AG04450 (cell line): ENCODE data around the gene GUCA2A. TPM values are rescaled to one million over a fixed set of nuclear protein-coding genes. Genes with fewer than 3 reads are reported as not detected.

Source experiments
- CTCF ChIA-PET: fragments of 300-600, 350-600 bp; formaldehyde crosslinking; extraction: SDS; loops from one replicate; lab custom pipeline; 2022; ENCODE audit warnings: antibody characterized with exemption, inconsistent platforms; lab: Charles Lee
- POLR2A ChIA-PET: fragments of 350-600 bp; formaldehyde crosslinking; extraction: SDS; loops from one replicate; lab custom pipeline; 2021; ENCODE audit warnings: antibody characterized with exemption, inconsistent platforms; lab: Yijun Ruan, JAX
- DNase-seq: peaks from one replicate; pipeline ENCODE4 v3.0.0-alpha.2; 2011; ENCODE audit warnings: low read depth, low spot score
- H3K27ac ChIP-seq: one replicate; pipeline ENCODE4 v1.5.1; 2012; ENCODE audit warnings: low read depth, low read length, control low read depth
- H3K27me3 ChIP-seq: one replicate; pipeline ENCODE4 v1.6.0; 2012; ENCODE audit warnings: low read length; ENCODE audit not compliant: control insufficient read depth, insufficient read depth
- H3K4me3 ChIP-seq: 2 replicates; pipeline ENCODE4 v1.5.1; 2011; ENCODE audit warnings: mild to moderate bottlenecking, low read depth, low read length, control low read depth
- H3K9me3 ChIP-seq: 2 replicates; pipeline ENCODE4 v1.5.1; 2012; ENCODE audit warnings: low read length; ENCODE audit not compliant: control insufficient read depth, insufficient read depth
- polyA plus RNA-seq: library from polyadenylated mRNA; depleted of rRNA; stranded (reverse); fragments of >200 nt; gene quantifications from 2 replicates; pipeline ENCODE4 v1.2.3, GENCODE V29; 2011
- TF ChIP-seq, protein P1 (sequence below): IDR thresholded peaks from 2 replicates; pipeline ENCODE4 v1.5.1; 2011; ENCODE audit warnings: low read depth, low read length, control low read depth, inconsistent platforms

Gene GUCA2A
- polyA plus RNA-seq, 1 experiment: not detected

DNA sequence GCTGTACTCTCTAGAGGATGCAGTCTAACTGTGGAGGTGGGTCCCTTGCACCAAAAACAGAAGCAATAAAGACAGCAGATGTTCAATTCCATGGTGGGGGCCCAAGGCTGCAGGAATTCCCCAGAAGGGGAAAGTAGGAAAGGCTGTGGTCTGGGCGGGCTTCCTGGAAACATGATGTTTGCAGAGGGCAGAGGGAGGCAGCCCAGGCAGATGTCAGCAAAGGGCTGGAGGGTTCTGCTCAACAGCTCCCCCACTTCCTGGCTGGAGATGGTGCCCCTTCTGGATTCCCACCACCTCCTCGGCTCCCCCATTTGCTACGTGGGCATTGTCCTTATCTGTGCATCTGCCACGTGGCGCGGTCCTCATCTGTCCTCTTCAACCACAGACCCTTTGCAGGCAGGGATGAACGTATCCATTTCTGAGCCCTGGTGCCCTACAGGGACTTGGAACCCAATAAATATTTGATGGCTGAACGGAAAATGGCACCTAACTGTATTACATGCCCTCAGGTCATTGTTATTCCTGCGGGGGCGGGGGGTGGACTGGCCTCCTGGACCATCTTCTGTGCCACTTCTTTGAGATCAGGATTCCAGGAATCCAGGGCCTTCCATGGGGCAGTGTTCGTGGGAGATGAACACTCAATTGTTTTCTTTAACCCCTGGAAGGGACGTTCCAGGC, 19.7 kb downstream of the GUCA2A start:
- ChIA-PET CTCF (interaction anchor here (1.1 kb wide), 1 partner anchor 29 kb away, joined by 5 read pairs; no protein-coding TSS in a partner anchor), POLR2A (no interaction called here)
- Histone ChIP-seq H3K27ac (no peak overlapping the region), H3K27me3 (peaks cover 39% of the 10 kb centered on the region), H3K9me3 (no peaks in the 10 kb centered on the region), H3K4me3 (no peak overlapping the region)
- DNase-seq: no peak
- TF ChIP-seq, protein P1, sequence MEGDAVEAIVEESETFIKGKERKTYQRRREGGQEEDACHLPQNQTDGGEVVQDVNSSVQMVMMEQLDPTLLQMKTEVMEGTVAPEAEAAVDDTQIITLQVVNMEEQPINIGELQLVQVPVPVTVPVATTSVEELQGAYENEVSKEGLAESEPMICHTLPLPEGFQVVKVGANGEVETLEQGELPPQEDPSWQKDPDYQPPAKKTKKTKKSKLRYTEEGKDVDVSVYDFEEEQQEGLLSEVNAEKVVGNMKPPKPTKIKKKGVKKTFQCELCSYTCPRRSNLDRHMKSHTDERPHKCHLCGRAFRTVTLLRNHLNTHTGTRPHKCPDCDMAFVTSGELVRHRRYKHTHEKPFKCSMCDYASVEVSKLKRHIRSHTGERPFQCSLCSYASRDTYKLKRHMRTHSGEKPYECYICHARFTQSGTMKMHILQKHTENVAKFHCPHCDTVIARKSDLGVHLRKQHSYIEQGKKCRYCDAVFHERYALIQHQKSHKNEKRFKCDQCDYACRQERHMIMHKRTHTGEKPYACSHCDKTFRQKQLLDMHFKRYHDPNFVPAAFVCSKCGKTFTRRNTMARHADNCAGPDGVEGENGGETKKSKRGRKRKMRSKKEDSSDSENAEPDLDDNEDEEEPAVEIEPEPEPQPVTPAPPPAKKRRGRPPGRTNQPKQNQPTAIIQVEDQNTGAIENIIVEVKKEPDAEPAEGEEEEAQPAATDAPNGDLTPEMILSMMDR: no peak

DNA sequence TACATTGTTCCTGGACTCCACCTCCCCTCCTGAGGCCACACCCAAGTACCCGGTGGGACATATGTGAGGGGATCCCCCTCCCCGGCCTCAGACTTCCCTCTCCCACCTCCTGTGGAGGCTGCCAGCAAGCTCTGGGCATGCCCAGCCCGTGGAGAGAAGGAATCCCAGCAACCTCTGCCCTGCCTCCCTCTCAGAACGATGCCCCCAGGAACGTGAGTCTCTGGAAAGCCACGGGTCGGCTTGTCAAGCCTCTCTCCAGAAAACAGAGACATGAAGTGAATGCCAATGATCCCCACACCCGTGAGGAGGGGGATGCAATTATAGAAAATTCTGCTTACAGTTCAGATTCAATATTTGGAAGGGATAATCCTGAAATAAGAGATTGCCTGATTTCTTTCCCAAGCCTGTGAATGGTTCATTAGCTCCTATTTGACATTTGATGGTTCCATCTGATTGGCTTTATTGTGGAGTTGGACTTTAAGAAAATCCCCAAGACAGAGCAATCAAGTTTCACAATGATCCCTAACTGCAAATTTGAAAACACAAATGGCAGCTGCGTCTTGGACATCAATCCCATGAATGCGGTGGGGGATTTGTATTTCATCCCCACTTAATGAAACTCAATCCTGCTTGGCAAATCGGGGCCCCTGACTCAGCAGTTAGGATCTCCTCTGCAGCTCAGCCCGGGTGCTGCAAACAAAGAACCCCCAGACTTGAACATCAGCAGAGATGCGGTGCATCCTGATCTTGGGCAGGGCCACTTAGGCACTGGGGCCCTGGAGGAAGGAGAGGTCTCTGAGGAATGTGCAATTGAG, 20.4 kb downstream of the GUCA2A start:
- no peak for DNase-seq
- Histone ChIP-seq H3K4me3 (no peak overlapping the region), H3K27me3 (peaks cover 39% of the 10 kb centered on the region), H3K9me3 (no peaks in the 10 kb centered on the region), H3K27ac (no peak overlapping the region)
- TF ChIP-seq, protein P1: no peak
- ChIA-PET POLR2A (no interaction called here), CTCF (interaction anchor here (1.1 kb wide), 1 partner anchor 29 kb away, joined by 5 read pairs; no protein-coding TSS in a partner anchor)

DNA sequence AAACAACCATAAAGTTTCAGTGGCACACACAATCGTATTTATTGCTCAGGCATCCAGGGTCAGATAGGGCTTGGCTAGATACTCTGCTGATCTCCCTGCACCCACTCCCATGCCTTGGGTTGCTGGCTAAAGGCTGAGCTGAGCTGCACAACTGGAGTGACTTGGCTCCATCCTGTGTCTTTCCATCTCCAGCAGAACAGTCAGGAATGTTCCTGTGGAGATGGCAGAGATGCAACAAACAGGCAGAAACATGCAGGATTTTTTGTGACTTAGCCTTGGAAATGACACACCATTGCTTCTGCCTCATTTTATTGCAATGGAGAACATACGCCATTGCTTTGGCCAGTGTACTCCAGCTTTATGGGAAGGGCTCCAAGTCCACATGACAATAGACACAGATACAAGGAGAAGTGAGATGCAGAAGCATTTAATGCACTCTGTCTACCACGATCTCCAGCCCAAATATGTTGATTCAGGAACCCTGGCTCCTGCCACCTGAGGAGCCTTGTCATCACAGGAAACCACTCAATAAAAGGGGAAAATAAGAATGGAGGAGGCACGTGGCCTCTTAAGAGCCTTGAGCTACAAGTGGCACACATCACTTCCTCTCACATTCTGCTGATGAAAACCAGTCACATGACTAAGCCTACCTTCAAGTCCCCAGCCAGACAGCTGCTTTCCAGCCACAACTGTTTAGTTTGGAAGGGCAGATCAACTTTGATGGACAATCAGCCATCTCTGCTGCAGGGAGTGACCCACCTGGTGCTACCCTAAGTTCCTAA, 21.5 kb downstream of the GUCA2A start:
- DNase-seq: no peak
- H3K27me3 ChIP-seq: peaks cover 41% of the 10 kb centered on the region
- ChIA-PET POLR2A (no interaction called here), CTCF (no interaction called here)
- no peak overlapping the region for H3K4me3 ChIP-seq
- H3K27ac ChIP-seq: no peak overlapping the region
- no peaks in the 10 kb centered on the region for H3K9me3 ChIP-seq
- TF ChIP-seq, protein P1: no peak

DNA sequence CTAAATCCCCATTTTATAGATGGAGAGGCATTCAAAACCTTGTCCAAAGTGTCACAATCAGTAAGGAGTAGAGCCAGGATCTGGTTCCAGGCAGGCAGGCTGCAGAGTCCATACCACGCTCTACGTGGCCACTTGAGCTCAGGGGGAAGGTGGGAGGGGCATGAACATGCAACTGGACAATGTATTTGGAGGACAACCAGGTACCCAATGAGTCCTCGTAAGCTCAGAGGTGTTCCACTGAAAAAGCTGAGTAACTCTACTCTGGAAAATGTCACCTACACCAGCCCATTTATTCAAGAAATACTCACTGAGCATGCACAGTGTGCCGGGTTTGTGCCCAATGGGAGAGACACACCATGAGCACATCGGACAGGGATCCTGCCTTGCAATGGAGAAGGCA, 22.6 kb downstream of the GUCA2A start:
- Histone ChIP-seq H3K27me3 (peaks cover 46% of the 10 kb centered on the region), H3K27ac (no peak overlapping the region), H3K4me3 (no peak overlapping the region), H3K9me3 (no peaks in the 10 kb centered on the region; the same call in 1 of the 2 replicates)
- ChIA-PET POLR2A (interaction anchor here (0.6 kb wide), 1 partner anchor 584 kb away, joined by 6 read pairs; no protein-coding TSS in a partner anchor), CTCF (no interaction called here)
- TF ChIP-seq, protein P1: no peak
- no peak for DNase-seq
